NCI-H2029 (cell line): ENCODE results near the gene SH3PXD2A.
A peak's percentile ranks its signal among the peaks of the same experiment; 100 is the strongest.

Experiments
- DNase-seq: peaks from one replicate; lab custom pipeline; 2025; lab: John Stamatoyannopoulos, UW

SH3PXD2A gene

DNA sequence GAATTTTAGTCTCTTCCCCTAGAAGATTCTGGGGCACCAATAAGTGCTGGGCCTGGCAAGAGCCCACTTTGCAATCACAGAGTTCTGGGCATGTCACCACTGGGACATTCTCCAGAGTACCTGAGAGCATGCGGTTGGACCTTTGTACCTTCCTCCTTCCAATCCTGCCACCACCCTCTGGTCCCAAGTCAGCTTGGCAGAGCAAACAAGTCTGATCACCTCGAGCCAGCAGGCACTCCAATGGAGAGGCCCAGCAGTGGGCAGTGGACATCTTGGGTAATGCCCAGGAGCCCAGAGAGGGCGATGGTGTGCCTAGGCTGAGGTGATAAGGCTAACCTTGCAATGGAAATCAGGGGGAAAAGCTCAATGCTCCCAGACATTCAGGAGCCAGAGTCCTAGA, 43.4 kb downstream of the SH3PXD2A start:
- DNase-seq: no peak

DNA sequence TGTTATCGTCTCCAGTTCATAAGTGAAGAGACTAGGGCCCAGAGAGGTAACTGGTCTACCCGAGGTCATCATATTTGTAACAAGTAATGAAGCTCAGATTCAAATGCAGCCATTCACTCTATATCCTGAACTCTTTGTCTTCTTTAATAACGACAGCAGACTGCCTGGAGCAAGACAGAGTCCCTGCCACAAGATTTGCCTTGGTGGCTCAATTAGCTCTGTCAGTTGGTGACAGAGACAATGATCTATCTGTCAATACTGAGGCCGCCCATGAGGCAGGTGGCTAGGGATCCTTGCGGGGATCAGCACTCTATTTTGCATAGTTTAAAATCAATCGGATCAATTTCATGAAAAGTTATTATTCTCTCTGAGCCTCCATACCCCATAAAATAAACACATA, 43.9 kb downstream of the SH3PXD2A start:
- no peak for DNase-seq

DNA sequence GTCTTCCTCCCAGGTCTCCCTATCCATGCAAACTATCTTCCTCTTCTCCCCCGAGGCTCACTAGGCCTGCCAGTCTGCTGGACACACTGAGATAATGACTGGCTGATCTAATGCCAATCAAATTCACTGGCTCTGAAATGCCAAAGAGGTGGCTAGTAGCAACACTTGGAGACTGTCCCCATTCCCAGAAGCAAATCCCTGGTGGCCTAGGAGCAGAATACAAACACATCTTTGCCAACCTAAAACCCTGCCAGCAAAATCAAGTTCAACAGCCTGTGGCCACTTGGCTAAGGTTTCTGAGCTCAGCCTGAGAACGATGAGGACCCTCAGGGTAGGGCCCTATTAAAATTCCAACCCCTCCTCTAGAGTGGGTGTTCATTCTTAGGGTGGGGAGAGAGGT, 46.6 kb downstream of the SH3PXD2A start:
- DNase-seq: no peak

DNA sequence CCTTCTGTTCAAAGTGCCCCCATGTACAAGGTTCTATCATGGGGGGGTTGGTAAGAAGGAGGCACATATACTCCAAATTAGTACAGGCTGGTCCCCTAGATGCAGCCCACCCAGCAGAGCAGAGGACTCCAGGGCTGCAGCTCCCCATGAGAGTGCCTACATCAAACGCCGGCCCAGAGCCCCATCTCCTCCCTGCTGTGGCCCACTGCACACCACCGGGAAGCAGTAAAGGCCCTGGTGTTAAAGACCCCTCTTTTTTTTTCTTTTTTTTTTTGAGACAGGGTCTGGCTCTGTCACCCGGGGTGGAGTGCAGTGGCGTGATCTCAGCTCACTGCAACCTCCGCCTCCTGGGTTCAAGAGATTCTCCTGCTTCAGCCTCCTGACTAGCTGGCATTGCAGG, 47.4 kb downstream of the SH3PXD2A start:
- DNase-seq: no peak

DNA sequence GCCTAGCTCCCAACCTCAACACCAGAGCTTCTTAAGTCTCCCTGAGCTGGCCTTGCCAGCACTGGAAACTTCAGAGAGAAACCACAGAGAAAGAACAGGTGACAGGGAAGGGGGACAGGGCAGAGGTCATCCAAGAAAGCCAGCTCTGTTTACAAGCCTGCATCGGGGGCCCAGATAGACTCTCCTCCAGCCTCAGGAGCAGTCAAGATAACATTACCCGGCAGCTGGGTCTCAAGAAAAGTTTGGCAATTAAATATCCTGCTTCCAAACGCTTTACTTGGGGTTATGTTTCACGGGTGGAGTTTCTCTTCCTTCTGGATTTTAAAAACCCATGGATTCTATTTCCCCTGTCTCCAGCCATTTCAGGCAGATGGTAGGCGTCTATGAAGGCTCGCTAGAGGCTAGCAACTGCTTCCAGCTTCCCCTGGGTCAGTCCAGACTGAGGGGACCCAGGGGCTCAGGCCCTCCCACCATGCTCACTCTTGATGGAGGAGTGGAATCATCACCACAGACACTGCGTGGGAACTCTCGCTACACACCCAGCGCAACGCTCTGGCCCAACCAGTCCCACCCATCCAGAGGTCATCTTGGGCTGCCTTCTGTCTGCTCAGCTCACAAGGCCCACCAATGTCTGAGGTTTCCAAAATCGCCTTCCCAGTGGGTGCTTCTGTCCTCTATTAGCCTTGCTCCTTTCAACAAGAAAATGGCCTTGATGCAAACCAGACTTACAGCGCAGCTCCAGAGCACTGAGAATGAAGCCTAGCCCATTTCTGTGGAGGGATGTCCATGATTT, 48.8 kb downstream of the SH3PXD2A start:
- no peak for DNase-seq

DNA sequence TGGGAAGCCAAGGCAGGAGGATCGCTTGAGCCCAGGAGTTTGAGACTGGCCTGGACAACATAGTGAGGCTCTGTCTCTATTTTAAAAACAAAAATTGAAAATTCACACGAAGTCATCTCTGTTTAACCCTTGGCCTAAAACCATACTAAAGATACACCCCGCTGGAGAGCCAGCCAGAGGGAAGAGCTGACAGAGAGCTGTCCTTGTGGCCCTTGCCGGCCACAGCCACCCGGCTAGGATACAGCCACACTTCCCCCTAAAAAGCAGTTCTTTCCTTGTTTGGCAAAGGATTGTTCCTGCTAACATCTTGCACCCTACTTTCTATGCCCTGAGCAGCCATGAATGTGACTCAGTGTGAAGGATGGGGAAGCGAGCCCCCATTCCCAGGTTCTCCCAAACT, 49.6 kb downstream of the SH3PXD2A start:
- DNase-seq: no peak

DNA sequence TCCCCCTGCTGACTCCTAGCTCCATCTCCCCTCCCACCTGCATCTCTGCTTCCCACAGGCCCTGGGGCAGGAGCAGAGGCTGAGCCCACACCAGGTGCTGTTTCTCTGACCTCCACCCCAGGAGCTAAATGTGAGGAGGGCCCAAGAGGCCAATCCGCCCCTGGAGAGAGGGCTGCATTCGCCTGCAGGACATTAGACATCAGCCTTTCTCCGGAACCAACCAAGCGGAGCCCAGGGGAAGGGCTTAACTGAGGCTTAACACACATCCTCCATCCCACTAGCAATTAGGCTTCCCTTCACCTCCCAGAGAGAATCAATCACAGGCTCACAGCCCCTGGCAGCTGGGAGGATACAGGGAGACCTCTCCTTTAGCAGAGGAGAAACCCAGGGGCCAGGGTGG, 50.5 kb downstream of the SH3PXD2A start:
- DNase-seq: no peak

DNA sequence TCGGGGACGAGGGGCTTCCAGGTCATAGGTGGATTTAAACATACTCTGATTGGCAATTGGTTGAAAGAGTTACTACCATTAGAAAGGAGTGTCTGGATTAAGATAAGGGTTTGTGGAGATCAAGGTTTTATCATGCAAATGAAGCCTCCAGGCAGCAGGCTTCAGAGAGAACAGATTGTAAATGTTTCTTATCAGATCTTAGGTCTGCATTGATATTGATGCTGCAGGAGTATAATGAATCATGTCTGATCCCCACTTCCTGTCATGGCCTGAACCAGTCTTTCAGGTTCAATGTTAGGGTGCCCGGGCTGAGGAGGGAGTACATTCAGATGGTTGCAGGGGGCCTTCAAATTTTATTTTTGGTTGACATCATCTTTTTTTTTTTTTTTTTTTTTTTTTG, 51.4 kb downstream of the SH3PXD2A start:
- no peak for DNase-seq

DNA sequence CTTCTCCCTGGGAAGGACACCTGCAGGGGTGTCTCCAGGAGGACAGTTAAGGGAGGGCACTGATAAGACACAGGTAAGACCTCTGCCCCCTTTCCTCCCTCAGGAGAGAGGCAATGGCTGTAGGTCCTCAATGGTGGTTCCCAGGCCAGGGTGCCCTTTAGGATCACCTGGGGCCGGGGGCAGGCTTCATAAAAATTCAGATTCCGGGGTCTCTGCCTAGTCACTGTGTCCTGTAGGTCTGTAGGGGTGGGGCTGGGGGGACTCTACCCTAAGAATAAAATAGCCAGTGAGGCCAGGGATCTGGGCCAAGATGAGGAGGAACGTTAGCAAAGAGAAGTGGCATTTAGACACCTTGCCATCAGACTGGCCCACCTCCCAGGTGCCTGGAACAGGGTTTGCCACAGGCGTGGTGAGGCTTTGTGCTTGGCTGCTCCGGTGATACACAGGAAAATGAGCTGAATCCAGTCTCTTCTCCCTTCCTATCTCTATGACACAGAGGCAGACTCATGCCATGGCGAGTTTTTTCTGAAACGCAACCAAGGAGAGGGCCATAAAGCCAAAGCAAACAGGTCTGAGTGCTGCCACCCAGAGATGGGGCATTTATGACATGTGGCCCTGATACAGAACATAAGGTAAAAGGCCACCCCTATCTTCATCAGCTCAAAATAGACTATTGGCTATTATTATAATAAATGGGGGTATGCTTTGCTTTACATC, 52.6 kb downstream of the SH3PXD2A start:
- no peak for DNase-seq

DNA sequence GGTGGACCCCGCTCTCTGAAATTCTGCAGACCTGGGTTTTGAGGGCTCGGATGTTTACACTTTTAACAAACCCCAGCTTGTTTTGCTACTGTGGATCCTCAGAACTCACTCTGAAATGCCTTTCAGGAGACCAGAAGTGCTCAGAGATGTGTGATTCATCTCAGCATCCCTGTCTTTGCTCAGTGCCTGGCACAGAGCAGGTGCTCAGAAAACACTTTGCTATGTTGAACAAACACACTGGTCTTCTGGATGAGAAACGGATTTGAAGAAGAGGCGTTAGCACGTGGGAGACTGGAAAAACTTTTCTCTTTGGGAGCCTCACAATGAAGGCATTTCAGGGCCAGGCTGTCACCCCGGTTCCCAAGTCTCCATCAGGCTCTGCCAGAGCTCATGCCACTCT, 53.3 kb downstream of the SH3PXD2A start:
- DNase-seq: no peak

DNA sequence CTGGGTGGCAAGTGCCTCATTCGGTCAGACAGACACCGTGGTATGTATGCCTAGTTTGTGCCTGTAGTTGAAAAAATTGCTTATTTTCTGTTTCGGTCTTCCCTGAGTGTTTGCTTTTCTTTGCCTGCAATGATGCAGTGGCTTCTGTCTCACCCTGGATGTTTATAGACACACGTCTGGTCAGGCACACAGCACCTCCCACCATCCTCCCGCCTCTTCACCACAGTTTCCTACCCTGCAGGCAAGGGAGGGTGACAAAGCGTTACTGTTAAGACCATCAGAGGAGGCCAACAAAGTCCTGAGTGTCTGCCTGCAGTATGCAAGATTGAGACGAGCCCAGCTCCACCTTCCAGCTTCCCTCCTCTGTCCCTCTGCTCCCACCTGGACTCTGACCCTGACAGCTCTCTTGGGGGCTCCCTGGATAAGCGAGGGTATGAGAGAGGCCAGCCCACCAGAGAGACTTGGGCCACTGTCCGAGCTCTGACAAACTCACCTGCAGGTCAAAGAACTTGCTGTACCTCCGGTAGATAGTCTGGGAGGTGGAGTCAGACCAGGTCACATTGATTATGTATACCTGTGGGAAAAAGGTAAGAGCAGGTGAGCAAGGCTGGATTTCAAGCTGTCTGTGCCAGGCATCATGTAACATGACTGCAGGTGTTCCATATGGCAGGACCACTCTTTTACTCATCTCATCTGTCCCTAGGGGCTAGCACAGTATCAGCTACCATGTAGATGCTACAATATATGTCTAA, 54.4 kb downstream of the SH3PXD2A start:
- no peak for DNase-seq

DNA sequence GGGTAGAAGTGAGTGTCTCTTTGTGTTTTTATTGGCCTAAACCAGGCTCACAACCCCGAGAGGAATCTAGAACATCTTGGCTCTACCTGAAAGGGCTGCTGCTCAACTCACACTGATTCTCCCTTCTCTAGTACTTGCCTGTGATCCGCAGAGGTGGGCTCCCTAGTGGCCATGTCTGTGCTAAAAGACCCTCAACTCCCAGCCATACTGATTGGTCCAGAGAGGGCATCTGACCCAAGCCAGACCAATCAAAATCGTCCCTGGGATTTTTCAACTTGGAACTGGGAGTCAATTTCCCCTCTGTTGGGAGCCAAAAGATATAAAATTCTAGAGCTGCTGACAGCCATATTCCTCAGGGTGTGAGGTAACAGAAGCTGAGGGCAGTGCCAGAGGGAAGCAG, 55.3 kb downstream of the SH3PXD2A start:
- DNase-seq: no peak

DNA sequence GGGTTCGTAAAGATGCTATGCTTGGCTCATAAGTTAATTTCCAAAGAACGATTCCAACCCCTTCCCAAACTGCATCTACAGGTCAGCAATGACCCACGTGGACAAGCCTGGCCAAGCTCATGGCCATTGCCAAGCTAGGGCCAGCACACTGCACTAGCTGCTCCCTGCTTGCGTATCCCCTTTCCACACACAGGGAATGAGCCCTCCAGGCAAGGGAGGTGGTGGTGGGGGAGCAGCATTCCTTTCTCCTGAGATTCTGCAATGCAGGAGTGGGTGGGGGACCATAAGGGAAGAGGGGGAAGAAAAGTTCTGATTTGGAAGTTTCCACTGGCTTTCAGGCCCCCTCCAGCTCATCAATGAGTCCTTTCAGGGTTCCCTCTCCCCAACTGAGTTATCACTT, 56.0 kb downstream of the SH3PXD2A start:
- no peak for DNase-seq

DNA sequence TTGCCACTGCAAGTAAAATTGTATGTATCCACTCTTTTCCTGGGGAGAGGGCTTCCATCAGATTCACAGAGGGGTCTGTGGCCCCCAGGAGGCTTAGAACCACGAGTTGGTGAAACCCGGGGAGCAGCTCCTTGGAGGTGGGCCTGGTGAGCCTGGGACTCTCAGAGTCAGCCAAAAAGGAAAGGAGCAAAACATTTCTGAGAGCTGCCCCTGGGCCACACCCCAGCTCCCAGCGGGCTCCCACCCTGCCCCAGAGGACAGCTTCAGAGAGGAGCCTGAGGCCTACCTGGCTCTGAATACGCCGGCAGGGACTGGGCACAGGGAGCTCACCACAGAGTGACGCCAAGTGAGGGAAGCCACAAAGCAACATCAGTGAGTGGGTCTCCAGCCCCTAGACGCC, 56.9 kb downstream of the SH3PXD2A start:
- no peak for DNase-seq

DNA sequence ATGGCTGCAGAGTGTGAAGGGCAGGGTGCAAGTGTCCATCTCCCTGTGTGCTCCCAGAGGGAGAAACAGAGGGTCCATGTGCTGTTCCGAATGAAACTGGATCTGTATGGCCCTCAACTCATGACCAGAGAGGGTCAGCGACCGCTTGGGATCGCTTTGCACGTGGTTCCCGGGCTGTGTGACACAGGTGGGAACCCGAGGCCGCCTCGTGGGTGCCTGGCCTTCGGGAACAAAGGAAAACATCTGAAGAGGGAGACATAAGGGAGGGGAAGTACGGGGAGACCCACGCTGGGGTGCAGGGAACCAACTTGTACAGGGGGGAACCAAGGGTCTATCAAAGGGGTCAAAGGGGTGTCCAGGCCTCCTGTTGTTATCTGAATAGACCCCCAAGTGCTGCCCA, 57.5 kb downstream of the SH3PXD2A start:
- DNase-seq: no peak

DNA sequence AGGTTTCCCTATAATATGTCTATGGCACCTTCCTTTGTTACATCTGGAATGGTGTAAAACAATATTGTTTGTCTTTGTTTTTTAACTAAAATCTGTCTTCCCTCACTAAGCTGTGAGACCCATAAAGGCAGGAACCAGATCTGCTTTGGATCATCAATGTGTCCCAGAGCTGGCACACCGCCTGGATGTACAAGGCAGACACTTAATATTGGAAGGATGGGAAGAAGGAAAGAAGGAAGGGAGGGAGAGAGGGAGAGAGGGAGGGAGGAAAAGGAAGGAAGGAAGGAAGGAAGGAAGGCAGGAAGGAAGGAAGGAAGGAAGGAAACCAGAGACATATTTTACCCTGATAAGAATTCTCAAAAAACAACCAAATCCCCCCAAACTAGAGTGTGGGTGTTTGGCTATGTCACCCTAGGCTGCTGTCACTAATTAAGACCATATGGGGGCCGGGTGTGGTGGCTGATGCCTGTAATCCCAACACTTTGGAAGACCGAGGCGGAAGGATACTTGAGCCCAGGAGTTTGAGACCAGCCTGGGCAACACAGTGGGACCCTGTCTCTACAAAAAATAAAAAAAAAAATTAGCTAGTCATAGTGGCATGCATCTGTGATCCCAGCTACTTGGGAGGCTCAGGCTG, 59.6 kb downstream of the SH3PXD2A start:
- DNase-seq: no peak

DNA sequence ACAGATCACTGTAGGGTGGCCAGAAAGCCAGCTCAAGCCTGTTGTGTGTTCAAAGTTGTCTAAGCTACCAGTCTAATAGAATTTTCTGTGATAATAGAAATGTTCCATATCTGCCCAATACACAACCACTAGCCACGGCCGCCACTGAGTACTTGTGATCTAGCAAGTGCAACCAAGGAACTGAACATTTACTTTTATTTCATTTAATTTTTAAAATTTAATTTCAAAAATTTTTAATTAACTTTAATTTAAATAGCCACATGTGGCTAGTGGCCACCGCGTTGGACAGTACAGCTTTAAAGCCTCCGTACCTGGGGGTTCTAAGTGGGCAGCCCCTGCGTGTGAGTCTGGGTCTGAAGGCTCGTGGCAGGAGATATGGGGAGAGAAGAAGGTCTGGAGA, 60.4 kb downstream of the SH3PXD2A start:
- DNase-seq: no peak

DNA sequence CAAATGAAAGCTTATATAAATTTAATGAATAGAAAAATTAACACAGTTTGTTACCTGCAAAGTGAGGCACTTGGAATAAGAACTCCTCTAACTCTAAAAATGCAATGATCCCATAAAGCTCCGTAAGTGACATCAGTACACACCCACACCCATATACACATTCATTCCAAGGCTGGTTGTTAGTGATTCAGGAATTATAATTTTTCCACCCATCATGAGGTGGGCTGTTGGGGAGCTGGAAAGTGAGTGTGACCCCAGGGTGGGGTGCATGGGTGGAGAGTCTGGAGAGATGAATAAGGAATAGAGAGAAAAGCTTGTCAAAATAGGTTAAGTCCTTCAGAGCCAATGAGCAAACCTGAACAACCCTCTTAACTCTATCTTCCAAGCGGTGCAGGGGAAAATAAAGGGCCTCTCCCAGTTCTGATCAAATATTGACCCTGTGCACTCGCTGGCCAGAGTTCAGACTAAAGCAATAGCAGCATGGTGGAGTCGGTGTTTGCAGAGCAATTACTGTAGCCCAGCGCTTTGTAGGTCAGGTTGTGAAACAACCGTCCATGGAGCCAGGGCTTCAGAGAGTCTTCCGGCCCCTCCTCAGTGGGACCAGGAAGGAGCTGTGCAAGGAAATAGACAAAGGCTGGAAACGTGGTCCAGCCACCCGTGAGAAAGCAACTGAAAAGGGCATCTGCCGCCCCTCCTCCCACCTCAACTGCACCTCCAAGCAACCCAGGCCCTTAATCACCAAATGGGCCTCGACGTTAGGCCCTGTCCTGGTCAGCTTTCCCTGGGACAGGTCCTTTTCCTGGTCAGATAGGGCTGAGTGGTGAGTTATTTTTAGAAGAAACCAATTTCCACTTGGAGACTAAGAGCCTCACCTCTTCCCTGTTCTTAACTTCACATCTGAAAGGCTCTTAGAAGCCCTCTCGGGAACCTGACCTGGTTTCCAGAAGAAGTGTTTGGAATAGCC, 61.2 kb downstream of the SH3PXD2A start:
- DNase-seq: peak; percentile 82

DNA sequence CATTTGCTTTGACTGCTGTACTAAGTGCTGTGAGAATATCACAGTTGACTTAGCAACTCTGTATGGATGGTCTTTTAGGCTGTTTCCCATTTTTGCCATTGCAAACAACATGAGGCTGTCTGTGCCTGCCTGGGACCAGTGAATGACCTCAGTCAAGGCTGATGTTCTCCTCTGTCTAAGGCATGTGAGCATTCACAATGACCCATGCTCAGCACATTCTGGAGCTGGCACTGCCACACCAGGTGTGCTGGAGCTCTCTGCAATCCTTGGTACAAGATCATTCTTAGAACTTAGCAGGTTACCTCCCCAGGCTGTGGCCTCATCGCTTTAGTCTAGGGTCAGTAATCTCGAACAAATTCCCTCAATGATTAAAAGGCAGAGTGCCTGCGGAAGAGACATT, 61.9 kb downstream of the SH3PXD2A start:
- no peak for DNase-seq

DNA sequence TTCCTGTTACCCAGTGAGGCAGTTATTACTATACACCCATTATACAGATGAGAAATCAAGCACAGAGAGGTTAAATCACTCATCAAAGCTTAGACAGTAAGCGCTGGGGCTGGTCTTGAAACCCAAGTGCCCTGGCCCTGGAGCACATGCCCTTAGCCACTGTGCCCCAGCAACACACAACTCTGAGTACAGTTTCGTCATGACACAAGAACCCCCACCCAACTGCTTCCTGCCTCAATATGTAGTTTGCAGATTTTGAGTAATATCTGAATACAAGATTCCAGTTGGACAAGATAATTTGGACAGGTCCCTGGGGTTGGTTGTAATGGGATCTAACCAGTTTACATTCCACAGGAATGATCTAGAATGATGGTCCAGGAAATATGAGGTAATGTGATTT, 62.8 kb downstream of the SH3PXD2A start:
- DNase-seq: no peak

DNA sequence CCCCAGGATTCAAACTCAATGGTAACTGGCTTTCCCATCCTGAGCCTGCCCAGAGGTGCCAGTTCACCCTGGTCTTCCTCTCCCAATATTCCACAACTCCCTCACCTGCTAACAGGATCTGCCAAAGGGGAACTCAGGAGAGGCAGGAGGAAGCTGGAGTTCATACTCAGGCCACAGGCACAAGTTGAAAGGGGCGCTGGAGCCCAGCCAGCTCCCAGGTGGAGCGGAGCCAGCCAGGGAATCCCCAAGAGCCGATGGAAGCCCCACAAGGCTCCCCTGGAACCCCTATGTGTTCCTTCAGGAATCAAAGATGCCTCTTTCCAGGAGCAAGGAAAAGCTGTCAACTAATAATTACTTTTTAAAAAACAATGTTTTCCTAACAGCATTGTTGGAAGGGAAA, 63.5 kb downstream of the SH3PXD2A start:
- DNase-seq: no peak
